HG03066 (cell line): ENCODE measurements around the gene SDHC.

Experiments
- ATAC-seq: cut with Tn5 transposase; IDR thresholded peaks from one replicate; pipeline ENCODE4 v1.9.1; 2021; ENCODE audit warnings: low read depth; ENCODE audit not compliant: unreplicated experiment

Gene SDHC, protein sequence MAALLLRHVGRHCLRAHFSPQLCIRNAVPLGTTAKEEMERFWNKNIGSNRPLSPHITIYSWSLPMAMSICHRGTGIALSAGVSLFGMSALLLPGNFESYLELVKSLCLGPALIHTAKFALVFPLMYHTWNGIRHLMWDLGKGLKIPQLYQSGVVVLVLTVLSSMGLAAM

DNA sequence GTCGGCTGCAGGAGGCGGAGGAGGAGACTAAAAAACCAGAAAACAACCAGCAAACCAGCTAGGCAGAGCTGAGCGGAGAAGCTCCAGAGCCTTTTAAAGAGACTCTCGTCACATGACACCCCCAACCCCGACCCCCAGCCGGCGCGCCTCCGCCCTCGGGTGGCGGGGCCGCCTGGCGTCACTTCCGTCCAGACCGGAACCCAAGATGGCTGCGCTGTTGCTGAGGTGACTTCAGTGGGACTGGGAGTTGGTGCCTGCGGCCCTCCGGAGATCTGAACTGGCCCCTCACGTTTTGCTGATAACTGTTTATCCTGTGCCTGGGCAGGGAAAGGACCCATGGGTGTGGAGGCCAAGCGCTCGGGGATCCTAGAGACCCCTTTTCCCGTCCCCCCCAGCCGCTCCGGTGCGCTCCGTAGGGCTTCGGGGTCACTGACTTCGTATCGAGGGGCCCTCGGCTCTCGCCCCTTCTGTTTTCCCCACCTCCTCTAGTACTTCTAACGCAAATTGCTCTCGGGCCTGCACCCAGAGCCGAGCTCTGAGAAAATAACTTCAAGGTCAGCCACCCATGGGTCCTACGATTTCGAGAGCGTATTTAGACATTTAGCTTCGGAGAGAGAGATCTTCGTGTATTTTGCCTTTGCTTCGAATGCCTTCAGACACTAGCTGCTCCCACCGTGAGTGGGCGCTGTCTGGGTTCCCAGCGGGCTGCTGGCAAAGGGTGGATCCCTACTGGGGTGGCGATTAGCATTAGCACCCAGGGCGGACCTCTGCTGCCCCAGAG is at the start of gene SDHC:
Gene SDHC, plus strand, starts transcription at position 181 of the 781 bp plus-strand sequence. Its CDS starts 25 bp downstream, at position 206.
- peak; percentile 90 for ATAC-seq

DNA sequence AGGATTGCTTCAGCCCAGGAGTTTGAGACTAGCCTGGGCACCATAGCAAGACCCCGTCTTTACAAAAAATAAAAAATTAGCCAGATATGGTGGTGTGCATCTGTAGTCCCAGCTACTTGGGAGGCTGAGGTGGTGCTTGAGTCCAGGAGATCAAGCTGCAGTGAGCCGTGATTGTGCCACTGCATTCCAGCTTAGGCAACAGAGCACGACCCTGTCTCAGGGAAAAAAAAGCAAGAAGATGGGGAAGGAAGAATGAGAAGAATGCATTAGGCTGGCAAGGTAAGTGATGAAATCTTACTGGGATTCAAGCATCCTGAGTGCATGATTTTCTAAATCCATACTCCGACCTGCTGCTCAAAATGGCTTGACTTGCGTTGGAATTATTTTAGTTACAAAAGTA is 48.9 kb upstream of the SDHC start:
- no peak for ATAC-seq

DNA sequence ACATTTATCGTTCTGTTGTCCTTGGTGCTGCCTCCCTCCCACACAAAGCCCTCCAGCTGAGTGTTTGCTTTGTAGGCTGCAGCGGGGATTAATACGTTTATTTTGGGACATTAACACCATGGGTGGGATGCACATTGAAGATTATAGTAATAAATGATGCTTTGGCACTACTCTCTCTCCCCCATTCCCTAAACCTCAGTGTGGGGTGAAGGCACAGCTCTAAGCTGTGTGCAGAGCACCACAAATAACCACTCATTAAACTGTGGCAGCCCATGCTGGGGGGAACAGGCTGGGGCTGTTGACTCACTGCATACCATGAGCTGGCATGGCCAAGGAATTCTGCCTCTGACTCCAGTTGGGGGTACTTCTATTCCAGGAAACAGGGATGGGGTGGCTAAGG is 48.0 kb upstream of the SDHC start:
- no peak for ATAC-seq

DNA sequence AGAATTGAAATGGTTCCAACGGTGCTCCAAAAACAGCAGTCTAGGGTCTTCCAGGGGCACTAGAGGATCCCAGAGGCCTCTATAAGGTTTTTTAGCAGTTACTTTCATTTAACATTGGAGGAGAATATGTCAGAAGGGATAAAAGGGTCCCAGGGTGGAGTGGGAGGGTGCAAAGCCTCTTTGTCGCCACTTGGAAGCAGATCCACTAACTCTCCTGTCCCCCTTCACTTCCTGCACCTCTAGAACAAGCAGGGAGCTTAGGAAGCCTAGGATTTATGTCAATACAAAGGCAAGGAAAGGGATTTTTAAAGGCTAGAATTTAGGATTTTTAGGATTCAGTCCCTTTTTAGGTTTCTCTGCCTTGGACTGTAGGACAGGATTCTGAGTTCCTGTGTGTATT is 47.3 kb upstream of the SDHC start:
- no peak for ATAC-seq

DNA sequence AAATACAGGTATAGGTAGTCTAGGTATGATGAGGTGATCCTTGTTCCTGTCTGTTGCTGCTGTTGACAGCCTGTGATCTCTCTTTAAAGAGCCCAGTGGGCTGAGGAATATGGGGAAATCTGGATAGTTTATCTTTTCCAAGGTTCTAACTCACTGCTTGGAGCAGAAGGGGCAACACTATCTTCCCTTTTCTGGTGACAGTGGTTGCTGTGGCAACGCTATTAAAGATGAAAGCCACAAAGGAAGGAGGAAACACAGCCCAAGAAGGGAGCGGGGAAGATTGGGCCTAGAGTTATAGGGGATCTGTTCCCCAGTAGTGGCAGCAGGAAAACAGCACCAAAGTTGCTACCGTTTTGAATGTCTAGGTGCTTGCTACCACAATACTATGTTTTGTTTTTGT is 46.9 kb upstream of the SDHC start:
- no peak for ATAC-seq

DNA sequence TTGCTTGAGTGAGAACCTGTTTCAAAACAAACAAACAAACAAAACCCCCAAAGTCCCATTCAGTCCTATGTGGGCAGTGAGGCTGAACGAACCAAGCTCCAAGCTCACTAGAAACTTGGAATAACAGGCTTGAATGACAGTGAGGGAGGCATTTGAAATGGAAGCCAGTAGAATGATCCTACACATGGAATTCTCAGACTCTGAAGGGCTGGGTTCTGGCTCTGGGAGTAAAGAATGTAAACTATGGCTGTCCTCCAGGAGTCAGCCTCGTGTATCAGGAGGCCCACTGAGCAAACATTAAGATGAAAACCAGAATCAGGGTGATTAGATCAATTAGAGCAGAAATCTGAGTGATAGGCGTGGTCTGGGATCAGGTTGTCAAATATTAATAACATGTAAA is 40.8 kb upstream of the SDHC start:
- ATAC-seq, result no peak

DNA sequence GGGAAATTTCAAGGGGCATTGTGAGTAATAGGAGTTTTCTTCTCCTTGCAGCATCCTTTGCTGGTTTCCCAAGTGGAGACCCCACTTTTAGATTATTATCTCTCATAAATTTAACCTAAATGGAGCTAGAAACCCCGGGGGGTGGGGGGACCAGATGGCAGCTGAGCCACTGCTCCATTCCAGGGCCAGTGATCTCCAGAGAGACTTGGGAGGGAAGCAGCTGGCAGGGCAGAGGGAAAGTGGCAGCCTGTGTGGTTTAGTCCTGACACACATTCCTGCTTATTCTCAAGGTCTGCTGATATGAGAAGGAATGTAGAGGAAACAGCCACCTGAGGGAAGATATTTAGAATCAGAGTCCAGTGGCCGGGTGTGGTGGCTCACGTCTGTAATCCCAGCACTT is 39.3 kb upstream of the SDHC start:
- no peak for ATAC-seq

DNA sequence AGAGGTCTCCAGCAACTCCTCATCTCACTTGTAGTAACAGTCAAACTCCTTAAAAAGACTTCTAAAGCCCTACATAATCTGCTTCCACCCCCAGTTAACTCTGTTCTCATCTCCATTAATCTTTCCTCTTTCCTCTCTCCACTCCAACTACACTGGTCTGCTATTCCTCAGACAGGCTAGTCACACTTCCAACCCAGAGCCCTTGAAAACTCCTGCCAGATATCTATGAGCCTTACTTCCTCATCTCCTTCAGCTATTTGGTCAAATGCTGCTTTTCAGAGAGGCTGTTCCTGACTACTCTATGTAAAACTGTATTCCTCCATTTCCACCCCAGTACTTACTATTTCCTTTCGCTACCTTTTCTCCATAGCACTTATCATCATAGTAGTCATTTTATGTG is 31.2 kb upstream of the SDHC start:
- no peak for ATAC-seq

DNA sequence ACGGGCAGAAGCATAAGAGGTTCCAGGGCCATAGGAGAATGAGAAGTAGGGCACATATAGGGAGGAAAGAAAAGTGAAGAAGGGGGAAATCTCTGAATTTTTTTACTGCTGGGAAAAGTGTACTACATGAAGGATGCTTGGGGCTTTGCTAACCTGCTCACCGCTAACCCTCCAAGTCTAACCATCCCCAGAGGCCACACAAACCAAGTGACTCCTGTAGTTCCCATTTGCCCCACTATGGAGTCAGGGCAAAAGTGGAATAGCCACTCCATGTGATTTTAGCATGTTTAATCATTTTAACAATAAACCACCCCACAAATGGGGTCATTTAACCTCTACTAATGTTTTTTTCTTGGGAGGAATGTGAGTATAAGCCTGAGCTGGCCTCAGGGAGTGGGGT is 29.1 kb upstream of the SDHC start:
- ATAC-seq, result no peak

DNA sequence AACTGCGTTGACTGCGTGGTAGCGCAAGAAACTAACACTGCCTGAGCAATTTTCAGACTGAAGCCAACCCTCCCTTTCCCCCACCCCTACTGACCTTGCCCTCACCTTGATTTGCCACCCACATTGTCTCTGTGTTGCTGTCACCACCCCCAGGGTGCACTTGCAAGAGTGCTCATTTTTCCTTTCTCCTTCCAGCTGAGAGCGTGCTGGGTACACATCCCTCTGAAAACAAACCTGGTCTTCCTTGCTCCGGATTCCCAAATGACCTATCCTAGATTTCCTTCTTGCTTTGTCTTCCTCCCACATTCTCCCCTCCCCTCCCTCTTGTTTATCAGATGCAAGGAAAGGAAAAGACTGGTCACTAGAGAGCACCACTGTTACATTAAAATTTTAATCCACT is 28.7 kb upstream of the SDHC start:
- ATAC-seq, result no peak

DNA sequence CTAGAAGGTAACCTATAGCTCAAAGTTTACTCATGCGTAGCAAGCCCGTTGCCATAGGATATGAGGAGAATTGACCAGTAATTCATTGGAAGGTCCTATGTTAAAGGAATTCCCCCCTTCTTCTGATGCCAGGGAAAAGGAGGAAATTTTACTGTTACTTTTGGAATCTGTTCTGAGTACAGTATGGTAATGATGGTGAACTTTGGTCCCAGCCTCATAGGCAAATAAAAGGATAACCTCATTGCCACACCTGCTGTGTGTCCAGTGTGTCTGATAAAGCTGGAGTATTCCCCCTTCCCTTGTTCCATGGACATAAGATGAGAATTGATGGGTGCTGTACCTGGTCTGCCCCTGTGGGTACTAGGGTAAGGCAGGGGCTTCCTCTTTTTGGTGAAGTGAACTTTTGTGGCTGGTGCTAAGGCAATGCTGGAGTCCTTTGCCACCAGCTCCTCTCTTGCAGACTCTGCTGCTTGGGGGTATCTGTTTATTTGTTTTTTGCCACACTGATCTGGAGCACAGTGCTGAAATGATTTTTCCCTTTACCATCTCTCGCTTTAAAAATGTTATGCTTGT is 26.6 kb upstream of the SDHC start:
- ATAC-seq, result no peak

DNA sequence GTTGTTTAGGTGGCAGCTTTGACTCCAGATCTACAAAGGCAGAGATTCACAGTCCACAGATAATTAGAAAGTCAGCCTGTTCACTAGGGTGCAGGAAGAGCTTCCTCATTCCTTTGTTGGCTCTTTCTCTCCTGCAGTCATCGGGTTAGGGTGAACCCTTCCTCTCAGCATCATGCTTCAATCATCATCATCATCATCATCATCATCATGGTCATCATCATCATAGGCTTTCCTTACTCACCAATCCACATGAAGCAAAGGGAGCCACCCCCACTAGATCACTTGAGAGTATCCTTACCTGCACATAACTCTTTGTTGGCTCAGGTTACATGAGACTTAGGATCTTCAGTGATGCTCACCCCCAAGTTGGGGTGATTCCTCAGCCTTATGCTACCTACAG is 23.4 kb upstream of the SDHC start:
- no peak for ATAC-seq

DNA sequence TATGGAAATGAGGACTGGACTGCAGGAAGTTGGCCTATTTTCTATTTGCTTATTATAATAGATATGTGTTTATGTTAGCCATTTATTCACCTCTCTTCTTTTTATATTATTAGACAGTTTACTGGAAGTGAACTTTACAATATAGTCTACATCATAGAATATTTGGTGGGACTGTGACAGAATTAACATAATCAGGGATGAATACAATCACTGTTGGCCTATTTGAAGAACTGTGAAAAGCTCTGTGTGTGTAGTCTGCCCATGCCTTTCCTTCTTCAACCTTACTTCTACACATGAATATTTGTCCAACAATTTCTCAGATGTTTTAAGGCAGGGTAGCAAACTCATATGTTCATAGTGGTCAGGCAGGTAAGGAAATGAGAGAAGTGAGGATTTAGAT is 16.8 kb upstream of the SDHC start:
- ATAC-seq, result no peak

DNA sequence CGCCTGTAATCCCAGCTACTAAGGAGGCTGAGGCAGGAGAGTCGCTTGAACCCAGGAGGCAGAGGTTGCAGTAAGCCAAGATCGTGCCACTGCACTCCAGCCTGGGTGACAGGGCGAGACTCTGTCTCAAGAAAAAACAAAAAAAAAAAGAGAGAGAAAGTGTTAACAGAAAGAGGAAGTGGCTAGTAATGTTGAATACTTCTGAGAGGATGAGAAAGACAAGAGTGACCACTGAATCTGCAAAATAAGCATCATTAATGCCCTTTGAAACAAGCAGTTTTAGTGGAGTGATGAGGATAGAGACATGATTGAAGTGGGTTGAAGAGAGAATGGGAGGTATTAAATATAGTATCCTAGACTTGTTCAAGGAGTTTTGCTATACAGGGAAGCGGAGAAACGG is 16.1 kb upstream of the SDHC start:
- no peak for ATAC-seq

DNA sequence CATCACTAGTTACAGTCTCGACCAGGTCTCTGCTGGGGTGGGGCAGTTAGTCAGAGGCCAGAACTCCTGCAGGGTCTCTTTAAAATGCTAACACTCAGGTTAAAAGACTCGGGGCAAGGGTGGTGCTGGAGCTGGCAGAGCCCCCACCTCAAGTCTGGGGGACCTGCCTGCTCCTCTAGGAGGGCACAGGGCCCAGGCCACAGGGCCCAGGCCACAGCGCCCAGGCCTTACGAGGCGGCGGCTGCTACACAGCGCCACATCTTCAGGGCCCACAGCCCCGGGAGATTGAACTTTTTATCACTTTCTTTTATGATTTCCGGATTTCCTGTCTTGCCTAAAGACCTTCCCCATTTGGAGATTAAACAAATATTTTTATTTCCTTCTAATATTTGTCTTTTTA is 14.8 kb upstream of the SDHC start:
- no peak for ATAC-seq

DNA sequence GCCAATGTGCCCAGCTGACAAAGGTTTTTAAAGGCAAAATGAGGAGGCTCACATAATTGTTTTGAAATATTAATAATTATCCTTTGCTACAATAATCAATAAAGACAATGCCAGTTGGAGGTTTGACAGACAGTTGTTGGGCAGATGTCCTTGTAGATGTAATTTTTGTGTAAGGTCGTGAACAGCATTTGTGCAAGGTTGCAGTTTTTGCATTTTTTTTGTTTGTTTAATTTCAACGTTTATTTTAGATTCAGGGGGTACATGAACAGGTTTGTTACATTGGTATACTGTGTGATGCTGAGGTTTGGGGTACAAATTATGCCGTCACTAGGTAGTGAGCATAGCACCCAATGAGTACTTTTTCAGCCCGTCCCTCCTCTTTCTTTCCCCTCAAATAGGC is 13.7 kb upstream of the SDHC start:
- no peak for ATAC-seq

DNA sequence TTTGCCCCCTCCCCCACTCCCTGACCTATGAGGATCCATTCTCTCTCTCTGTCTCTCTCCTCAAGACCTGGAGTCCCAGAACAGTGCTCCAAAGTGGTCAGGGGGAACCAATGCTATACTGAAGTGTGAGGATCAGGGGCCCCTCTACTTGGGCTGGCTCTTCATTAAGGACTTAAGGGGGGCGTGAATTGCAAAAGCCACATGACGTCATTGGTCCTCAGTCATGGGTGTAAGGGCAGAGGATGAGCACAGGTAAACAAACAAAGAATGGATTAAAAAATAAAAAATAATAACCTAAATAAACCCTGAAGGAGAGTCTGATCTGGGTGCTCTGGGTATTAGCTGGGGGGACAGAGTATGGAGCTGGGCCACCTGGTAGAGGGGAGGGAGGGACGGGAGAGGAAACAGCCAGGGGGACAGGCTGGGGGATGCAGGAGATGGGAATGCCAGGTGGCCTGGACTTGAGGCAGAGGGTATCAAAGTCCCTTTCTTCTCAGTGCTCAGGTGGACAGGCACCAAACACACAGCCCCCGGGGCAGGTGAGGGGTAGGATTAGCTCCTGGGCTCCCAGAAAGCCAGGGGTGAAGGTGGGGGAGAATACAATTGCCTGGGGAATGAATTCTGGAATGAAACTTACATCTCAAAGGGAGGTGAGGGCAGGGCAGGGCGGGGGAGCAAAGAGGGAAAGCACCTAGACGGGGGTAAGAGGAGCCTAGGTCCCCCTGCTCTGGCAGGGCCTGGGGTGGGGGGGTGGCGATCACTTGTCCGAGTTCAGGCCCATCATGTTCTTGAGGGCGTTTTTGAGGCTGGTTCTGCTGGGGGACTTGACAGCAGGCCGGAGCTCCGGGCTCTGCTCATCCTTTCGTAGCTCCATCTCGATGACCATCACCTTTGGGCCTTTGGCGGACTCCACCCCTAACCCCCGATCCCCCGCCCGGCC is 9.0 kb upstream of the SDHC start:
- no peak for ATAC-seq

DNA sequence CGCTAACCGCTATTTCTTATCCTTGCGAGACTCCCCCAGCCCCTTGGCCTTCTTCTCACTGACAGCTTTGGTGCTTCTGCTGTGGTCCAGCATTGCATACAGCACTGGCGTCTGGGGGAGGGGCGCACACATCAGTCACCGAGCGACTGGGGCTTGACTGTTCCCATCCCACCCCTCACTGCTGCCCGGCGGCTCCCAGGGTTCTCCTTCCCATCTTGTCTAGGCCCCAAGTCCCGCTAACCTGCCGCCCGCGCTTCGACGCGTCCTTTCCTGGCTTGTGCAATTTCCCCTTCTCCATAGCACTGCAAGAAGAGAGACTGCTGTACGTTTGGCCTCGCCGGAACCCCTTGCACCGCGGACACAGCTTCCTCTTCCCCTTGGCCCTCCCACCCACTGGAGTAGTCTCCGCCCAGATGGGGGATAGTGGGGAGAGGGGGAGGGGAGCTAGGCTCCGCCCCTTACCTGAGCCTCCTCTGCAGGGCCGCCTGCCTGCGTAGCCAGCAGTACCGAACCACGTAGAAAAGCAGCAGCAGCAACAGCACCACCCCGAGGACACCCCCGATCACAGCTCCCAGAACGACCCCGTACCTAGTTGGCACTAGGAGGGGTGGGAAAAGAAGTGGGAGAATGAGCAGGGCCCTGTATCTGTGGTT is 8.2 kb upstream of the SDHC start:
- peak; percentile 80 for ATAC-seq

DNA sequence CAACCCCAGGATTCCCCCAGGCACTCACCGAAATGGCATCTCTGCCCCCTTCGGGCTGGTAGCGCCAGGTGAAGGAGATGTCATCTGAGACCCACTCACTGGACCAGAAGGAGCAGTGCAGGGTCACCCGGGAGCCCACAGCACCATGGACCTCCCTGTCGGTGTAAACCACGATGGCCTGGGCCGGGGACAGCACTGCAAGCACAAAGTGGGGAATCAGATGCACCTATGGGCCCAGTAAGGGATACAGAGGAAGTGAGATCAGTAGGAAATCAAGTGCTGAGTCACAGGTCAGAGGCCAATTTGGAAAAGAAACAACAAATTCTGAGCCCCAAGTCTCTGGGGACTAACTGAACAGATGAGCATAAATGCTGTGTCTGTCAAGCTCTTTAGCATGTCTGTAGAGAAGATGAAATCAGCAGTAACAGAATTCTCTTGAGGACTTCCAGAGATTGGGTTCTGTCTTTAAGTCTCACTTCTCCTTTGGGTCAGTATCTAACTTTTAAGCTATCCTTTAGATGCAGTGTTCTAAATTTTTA is 6.9 kb upstream of the SDHC start:
- no peak for ATAC-seq

DNA sequence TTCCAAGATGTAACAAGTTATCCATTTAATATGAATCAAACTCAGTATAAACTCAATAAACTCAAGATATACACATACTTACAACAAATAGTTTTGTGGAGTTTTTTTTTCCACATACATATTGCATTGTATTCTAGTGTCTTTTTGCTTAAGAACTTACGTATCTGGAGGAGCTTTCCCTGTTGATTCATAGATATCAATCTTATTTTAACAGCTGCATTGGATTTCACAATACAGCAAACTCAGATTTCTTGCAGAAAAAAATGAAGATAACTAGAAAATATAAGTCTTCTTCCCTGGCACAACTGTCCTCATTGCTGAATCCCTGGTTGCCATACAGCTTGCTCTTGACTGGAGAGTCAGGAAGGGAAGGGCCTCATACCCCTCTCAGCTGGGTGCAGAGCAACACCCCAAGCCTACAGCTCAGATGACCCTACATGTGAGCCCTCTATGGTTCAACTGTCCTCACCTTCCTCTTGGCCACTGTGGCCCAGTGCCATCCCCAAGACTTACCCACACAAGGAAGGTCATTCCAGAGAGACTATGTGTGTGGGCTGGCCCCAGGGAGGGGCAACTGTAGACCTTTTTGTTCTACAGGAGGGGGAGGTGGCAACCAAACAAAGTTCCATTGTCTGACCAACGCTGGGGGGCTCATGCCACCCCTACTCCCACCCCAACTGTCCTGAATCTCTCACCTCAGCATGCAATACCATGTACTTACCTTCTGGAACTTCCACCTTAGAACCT is 6.1 kb upstream of the SDHC start:
- no peak for ATAC-seq
